Smooth muscle cell (in vitro differentiated cells): ENCODE measurements around the gene SAA4. TPM values are rescaled to one million over a fixed set of nuclear protein-coding genes. Genes with fewer than 3 reads are reported as not detected.
"Not testable (repeated sequence)": the region's sequence is repeated elsewhere in the genome, so short reads cannot be mapped to it uniquely, and the experiment has no call there.

Experiments used
- DNase-seq: peaks from one replicate; lab custom pipeline; 2025; ENCODE audit not compliant: unreplicated experiment; lab: John Stamatoyannopoulos, UW
- H2AFZ ChIP-seq: fragments of 200-600 bp; sonication (generic); 2 replicates; pipeline ENCODE4 v1.6.0; 2016; ENCODE audit warnings: antibody characterized with exemption, low read depth, mild to moderate bottlenecking
- H3F3A ChIP-seq: fragments of 200-600 bp; sonication (generic); 2 replicates; pipeline ENCODE4 v1.6.0; 2017; ENCODE audit warnings: antibody characterized with exemption, low read depth
- H3K27ac ChIP-seq: fragments of 200-600 bp; sonication (generic); 2 replicates; pipeline ENCODE4 v1.5.1; 2016; ENCODE audit warnings: low read depth, mild to moderate bottlenecking
- H3K27me3 ChIP-seq: fragments of 200-600 bp; sonication (generic); 2 replicates; pipeline ENCODE4 v1.6.1; 2016; ENCODE audit warnings: low read depth, mild to moderate bottlenecking
- H3K36me3 ChIP-seq: fragments of 200-600 bp; sonication (generic); 2 replicates; pipeline ENCODE4 v1.5.1; 2016; ENCODE audit warnings: low read depth
- H3K4me1 ChIP-seq: fragments of 200-600 bp; sonication (generic); 2 replicates; pipeline ENCODE4 v1.5.1; 2016; ENCODE audit warnings: low read depth
- H3K4me2 ChIP-seq: fragments of 200-600 bp; sonication (generic); 2 replicates; pipeline ENCODE4 v1.6.0; 2016; ENCODE audit warnings: mild to moderate bottlenecking
- H3K4me3 ChIP-seq: fragments of 200-600 bp; sonication (generic); 2 replicates; pipeline ENCODE4 v1.5.1; 2016; ENCODE audit warnings: mild to moderate bottlenecking
- H3K79me2 ChIP-seq: fragments of 200-600 bp; sonication (generic); 2 replicates; pipeline ENCODE4 v1.6.0; 2016; ENCODE audit warnings: low read depth, mild to moderate bottlenecking
- H3K9ac ChIP-seq: fragments of 200-600 bp; sonication (generic); 2 replicates; pipeline ENCODE4 v1.6.0; 2016; ENCODE audit warnings: low read depth
- H3K9me3 ChIP-seq: fragments of 200-600 bp; sonication (generic); replicated peaks from 2 replicates; pipeline ENCODE4 v1.5.1; 2016; ENCODE audit warnings: low read depth
- H4K20me1 ChIP-seq: fragments of 200-600 bp; sonication (generic); 2 replicates; pipeline ENCODE4 v1.6.0; 2016; ENCODE audit warnings: low read depth
- CTCF ChIP-seq: fragments of 200-600 bp; sonication (generic); IDR thresholded peaks from 2 replicates; pipeline ENCODE4 v1.5.1; 2017; ENCODE audit warnings: borderline replicate concordance, mild to moderate bottlenecking, antibody characterized with exemption; ENCODE audit not compliant: insufficient read depth, poor library complexity, severe bottlenecking
- WGBS: methylation state at CpG from one replicate; pipeline ENCODE4 v1.1.7; 2016; ENCODE audit warnings: low lambda C conversion rate; 5-methylcytosine and 5-hydroxymethylcytosine counted together
- polyA plus RNA-seq: library from polyadenylated mRNA; unstranded; fragments of >200 nt; fragmentation: Nextera tagmentation; extraction: Ambion mirVana; gene quantifications from 2 replicates; pipeline ENCODE4 v1.2.1, GENCODE V29; 2016
- total RNA-seq: library from RNA; depleted of rRNA; stranded (reverse); fragments of >200 nt; gene quantifications from 2 replicates; pipeline ENCODE4 v1.2.3, GENCODE V29; 2014

SAA4 gene
- total and polyA plus RNA-seq, 2 experiments from 2014 or later, result not detected

- DNase-seq, result no peak
- no peak for TF ChIP-seq CTCF
- Histone ChIP-seq H3K4me3 (no peak overlapping the region), H3K27me3 (no peaks in the 10 kb centered on the region), H3K9me3 (no peaks in the 10 kb centered on the region), H3F3A (no peaks in the 10 kb centered on the region), H4K20me1 (no peaks in the 10 kb centered on the region), H3K4me2 (no peak overlapping the region), H3K36me3 (no peaks in the 10 kb centered on the region), H3K4me1 (no peaks in the 10 kb centered on the region), H3K79me2 (no peaks in the 10 kb centered on the region), H3K27ac (no peak overlapping the region), H2AFZ (no peak overlapping the region), H3K9ac (no peak overlapping the region)
- WGBS, result 100% methylated on average over 1 of the region's 1 CpG
Observed at GRCh38 chr11:18264677-18265555, 28.3 kb upstream of the SAA4 start.

- no peak overlapping the region for H2AFZ ChIP-seq
- no peaks in the 10 kb centered on the region for H3F3A ChIP-seq
- H4K20me1 ChIP-seq, result no peaks in the 10 kb centered on the region
- H3K4me3 ChIP-seq, result no peak overlapping the region
- no peaks in the 10 kb centered on the region for H3K79me2 ChIP-seq
- no peak overlapping the region for H3K4me2 ChIP-seq
- H3K9me3 ChIP-seq, result no peaks in the 10 kb centered on the region
- WGBS, result 82% methylated on average over 4 of the region's 4 CpGs
- H3K27me3 ChIP-seq, result no peaks in the 10 kb centered on the region
- DNase-seq, result no peak
- no peak overlapping the region for H3K9ac ChIP-seq
- no peak for TF ChIP-seq CTCF
- H3K27ac ChIP-seq, result no peak overlapping the region
- no peaks in the 10 kb centered on the region for H3K36me3 ChIP-seq
- H3K4me1 ChIP-seq, result no peaks in the 10 kb centered on the region
Observed at GRCh38 chr11:18264035-18264434, 27.4 kb upstream of the SAA4 start.

GRCh38 chr11:18262681-18263350 is 26.2 kb upstream of the SAA4 start:
- not testable (repeated sequence) for H3K79me2 ChIP-seq, H3K27ac ChIP-seq, H3K4me2 ChIP-seq, H3K4me1 ChIP-seq, H2AFZ ChIP-seq, H3K9ac ChIP-seq, H3F3A ChIP-seq, H3K36me3 ChIP-seq, H3K27me3 ChIP-seq, H3K9me3 ChIP-seq, H4K20me1 ChIP-seq, DNase-seq, H3K4me3 ChIP-seq
- WGBS, result 59% methylated on average over 8 of the region's 8 CpGs

- WGBS, result 98% methylated on average over 14 of the region's 14 CpGs
- H3F3A ChIP-seq, result no peaks in the 10 kb centered on the region
Observed at GRCh38 chr11:18261721-18262120, 25.1 kb upstream of the SAA4 start.

More at GRCh38 chr11:18261721-18262120, 25.1 kb upstream of the SAA4 start:
- H3K9ac ChIP-seq, result no peak overlapping the region
- no peak for TF ChIP-seq CTCF
- H2AFZ ChIP-seq, result no peak overlapping the region
- no peak overlapping the region for H3K4me2 ChIP-seq
- H3K27ac ChIP-seq, result no peak overlapping the region
- no peaks in the 10 kb centered on the region for H3K36me3 ChIP-seq
- no peaks in the 10 kb centered on the region for H3K9me3 ChIP-seq
- no peaks in the 10 kb centered on the region for H3K4me1 ChIP-seq
- H3K4me3 ChIP-seq, result no peak overlapping the region
- DNase-seq, result no peak
- no peaks in the 10 kb centered on the region for H3K27me3 ChIP-seq
- H4K20me1 ChIP-seq, result no peaks in the 10 kb centered on the region
- H3K79me2 ChIP-seq, result no peaks in the 10 kb centered on the region
